IMR-90 (cell line): ENCODE data around the gene AP2B1. TPM values are rescaled to one million over a fixed set of nuclear protein-coding genes. Genes with fewer than 3 reads are reported as not detected.

Experiments used
- ATAC-seq: fragments of 200-7000 bp; cut with Tn5 transposase; 2 replicates; pipeline ENCODE4 v1.9.1; 2020; ENCODE audit warnings: low read depth, mild to moderate bottlenecking, moderate library complexity
- BruUV-seq: library from RNA; stranded (reverse); fragments of 400-500 nt; replicated peaks from 2 replicates; lab custom pipeline; 2021; lab: Mats Ljungman, UMichigan
- CTCF ChIA-PET: fragments of 300-600 bp; formaldehyde crosslinking; extraction: SDS; loops from one replicate; lab custom pipeline; 2021; ENCODE audit warnings: antibody characterized with exemption; lab: Yijun Ruan, JAX
- POLR2A ChIA-PET: fragments of 300-600 bp; sonication (Branson Sonifier 250); formaldehyde crosslinking; loops from one replicate; lab custom pipeline; 2022; ENCODE audit warnings: antibody characterized with exemption; ENCODE audit not compliant: unreplicated experiment; lab: Charles Lee
- DNase-seq: peaks from one replicate; pipeline ENCODE4 v3.0.0; 2013
- H2AFZ ChIP-seq: replicated peaks from 2 replicates; pipeline ENCODE3; 2013; ENCODE audit warnings: low read length, mild to moderate bottlenecking; ENCODE audit not compliant: poor library complexity
- H2AK5ac ChIP-seq: 2 replicates; pipeline ENCODE4 v1.6.1; 2013; ENCODE audit warnings: low read depth, low read length, inconsistent platforms
- H2AK9ac ChIP-seq: replicated peaks from 2 replicates; pipeline ENCODE3; 2013; ENCODE audit warnings: mild to moderate bottlenecking, low read depth, low read length, moderate library complexity; ENCODE audit not compliant: poor library complexity
- H2BK120ac ChIP-seq: 2 replicates; pipeline ENCODE4 v1.6.1; 2013; ENCODE audit warnings: low read depth, low read length, inconsistent platforms
- H2BK15ac ChIP-seq: 3 replicates; pipeline ENCODE4 v1.6.1; 2013; ENCODE audit warnings: low read depth, low read length, inconsistent platforms
- H2BK20ac ChIP-seq: 2 replicates; pipeline ENCODE4 v1.6.1; 2013; ENCODE audit warnings: low read depth, mild to moderate bottlenecking, inconsistent platforms, low read length, moderate library complexity
- H2BK5ac ChIP-seq: 2 replicates; pipeline ENCODE4 v1.6.1; 2013; ENCODE audit warnings: mild to moderate bottlenecking, low read depth, low read length, inconsistent platforms; ENCODE audit not compliant: poor library complexity, severe bottlenecking
- H3K14ac ChIP-seq: replicated peaks from 2 replicates; pipeline ENCODE4 v1.6.1; 2013; ENCODE audit warnings: low read depth, low read length, inconsistent platforms
- H3K18ac ChIP-seq: 2 replicates; pipeline ENCODE4 v1.6.1; 2013; ENCODE audit warnings: low read depth, low read length, control low read depth
- H3K23ac ChIP-seq: 2 replicates; pipeline ENCODE4 v1.6.1; 2013; ENCODE audit warnings: low read depth, low read length, inconsistent platforms
- H3K27ac ChIP-seq: 2 replicates; pipeline ENCODE4 v1.5.1; 2013; ENCODE audit warnings: mild to moderate bottlenecking, control low read depth, low read length; ENCODE audit not compliant: insufficient read depth
- H3K27me3 ChIP-seq: 2 replicates; pipeline ENCODE4 v1.6.1; 2013; ENCODE audit warnings: low read length; ENCODE audit not compliant: control insufficient read depth, insufficient read depth
- H3K36me3 ChIP-seq: 2 replicates; pipeline ENCODE4 v1.6.1; 2013; ENCODE audit warnings: low read length, mixed read lengths; ENCODE audit not compliant: control insufficient read depth, insufficient read depth
- H3K4ac ChIP-seq: 2 replicates; pipeline ENCODE4 v1.6.1; 2013; ENCODE audit warnings: low read depth, low read length, inconsistent platforms
- H3K4me1 ChIP-seq: 2 replicates; pipeline ENCODE4 v1.6.1; 2013; ENCODE audit warnings: low read length, mixed read lengths; ENCODE audit not compliant: control insufficient read depth, insufficient read depth
- H3K4me2 ChIP-seq: 2 replicates; pipeline ENCODE4 v1.6.1; 2013; ENCODE audit warnings: low read depth, mild to moderate bottlenecking, control low read depth, low read length, moderate library complexity
- H3K4me3 ChIP-seq: 2 replicates; pipeline ENCODE4 v1.5.1; 2013; ENCODE audit warnings: low read depth, mild to moderate bottlenecking, control low read depth, low read length, moderate library complexity; ENCODE audit not compliant: insufficient read depth
- H3K56ac ChIP-seq: 2 replicates; pipeline ENCODE4 v1.6.1; 2013; ENCODE audit warnings: low read length, inconsistent platforms; ENCODE audit not compliant: insufficient read depth; ENCODE audit errors: extremely low read depth
- H3K79me1 ChIP-seq, 2 experiments: 2 replicates each; pipeline ENCODE4 v1.6.1; 2013; ENCODE audit warnings: low read length in 2 of 2, inconsistent platforms in 1 of 2, low read depth in 1 of 2
- H3K9ac ChIP-seq: 2 replicates; pipeline ENCODE4 v1.6.1; 2013; ENCODE audit warnings: low read depth, low read length, control low read depth
- H3K9me1 ChIP-seq: 2 replicates; pipeline ENCODE4 v1.6.1; 2013; ENCODE audit warnings: low read length, inconsistent platforms; ENCODE audit not compliant: insufficient read depth
- H3K9me3 ChIP-seq: 2 replicates; pipeline ENCODE4 v1.6.1; 2013; ENCODE audit warnings: low read length; ENCODE audit not compliant: control insufficient read depth, insufficient read depth
- H4K20me1 ChIP-seq: 2 replicates; pipeline ENCODE4 v1.6.1; 2013; ENCODE audit warnings: low read length, inconsistent platforms; ENCODE audit not compliant: insufficient read depth
- H4K5ac ChIP-seq: 2 replicates; pipeline ENCODE4 v1.6.1; 2013; ENCODE audit warnings: mild to moderate bottlenecking, low read depth, low read length, control low read depth
- H4K8ac ChIP-seq, 2 experiments: 2 replicates each; pipeline ENCODE4 v1.6.1; 2013; ENCODE audit warnings: low read depth in 2 of 2, low read length in 2 of 2, control low read depth in 1 of 2, inconsistent platforms in 1 of 2
- H4K91ac ChIP-seq: 2 replicates; pipeline ENCODE4 v1.6.1; 2013; ENCODE audit warnings: low read depth, low read length, inconsistent platforms; ENCODE audit not compliant: insufficient read depth
- BHLHE40 ChIP-seq: fragments of 150-350 bp; IDR thresholded peaks from 2 replicates; pipeline ENCODE4 v1.6.1; 2016; ENCODE audit warnings: mild to moderate bottlenecking, low read depth, low read length
- FOS ChIP-seq: fragments of 150-350 bp; IDR thresholded peaks from 2 replicates; pipeline ENCODE4 v1.6.1; 2016; ENCODE audit warnings: low read depth, low read length
- MAFK ChIP-seq: IDR thresholded peaks from 2 replicates; pipeline ENCODE4 v1.6.1; 2012; ENCODE audit warnings: low read depth, low read length, improper control_type of control experiment
- MAZ ChIP-seq: IDR thresholded peaks from 2 replicates; pipeline ENCODE4 v1.6.1; 2012; ENCODE audit warnings: low read depth, mild to moderate bottlenecking, low read length, improper control_type of control experiment, moderate library complexity, borderline replicate concordance
- MXI1 ChIP-seq: IDR thresholded peaks from 2 replicates; pipeline ENCODE4 v1.6.1; 2012; ENCODE audit warnings: low read depth, mild to moderate bottlenecking, low read length, moderate library complexity, borderline replicate concordance
- NFE2L2 ChIP-seq: fragments of 150-350 bp; IDR thresholded peaks from 2 replicates; pipeline ENCODE4 v1.6.1; 2016; ENCODE audit warnings: low read depth, mild to moderate bottlenecking, low read length
- RAD21 ChIP-seq: IDR thresholded peaks from 2 replicates; pipeline ENCODE4 v1.6.1; 2012; ENCODE audit warnings: low read length, improper control_type of control experiment
- RCOR1 ChIP-seq: IDR thresholded peaks from 2 replicates; pipeline ENCODE4 v1.6.1; 2012; ENCODE audit warnings: mild to moderate bottlenecking, low read length, improper control_type of control experiment; ENCODE audit not compliant: insufficient replicate concordance
- SMC3 ChIP-seq: fragments of 150-350 bp; IDR thresholded peaks from 2 replicates; pipeline ENCODE4 v1.6.1; 2016; ENCODE audit warnings: low read depth, mild to moderate bottlenecking, antibody characterized with exemption, low read length, moderate library complexity
- WGBS, 2 experiments: methylation state at CpG; one replicate each; pipeline versions ENCODE4 v1.1.5 to v1.1.7; 2013; ENCODE audit warnings: missing lambda C conversion rate in 2 of 2; ENCODE audit not compliant: insufficient read length in 1 of 2; ENCODE audit errors: extremely low coverage in 2 of 2; 5-methylcytosine and 5-hydroxymethylcytosine counted together
- dilution Hi-C: fragments of 300-500 bp; cut with HindIII; formaldehyde crosslinking; loops from one replicate; pipeline ENCODE4 v1.14.3; 2018; ENCODE audit warnings: low sequenced_read_pairs; ENCODE audit not compliant: unreplicated experiment
- in situ Hi-C: fragments of 300-500 bp; cut with MboI; formaldehyde crosslinking; loops from 3 replicates; pipeline ENCODE4 v1.14.3; 2019; ENCODE audit warnings: low sequenced_read_pairs, inconsistent platforms, mixed read lengths
- intact Hi-C: fragments of 100-400 bp; cut with micrococcal nuclease; formaldehyde crosslinking; loops from 2 replicates; pipeline ENCODE4 v1.10.0; 2022
- polyA plus RNA-seq, 3 experiments: library from polyadenylated mRNA; depleted of rRNA; stranded (reverse); fragments of >200 nt; gene quantifications; 2 replicates each; pipeline ENCODE4 v1.2.3, GENCODE V29; 2012; ENCODE audit warnings: low replicate concordance in 1 of 3
- total RNA-seq: library from RNA; depleted of rRNA; stranded (reverse); fragments of >200 nt; gene quantifications from 2 replicates; pipeline ENCODE4 v1.2.3, GENCODE V29; 2012
- TF ChIP-seq, protein P1 (sequence below): conservative IDR thresholded peaks from 2 replicates; pipeline ENCODE4 v1.5.1; 2012; ENCODE audit warnings: mild to moderate bottlenecking, low read depth, low read length, improper control_type of control experiment

The AP2B1 gene
- total and polyA plus RNA-seq, 2 of the 4 experiments (the other 2 are of a cell fraction), result 102 to 125 TPM

DNA sequence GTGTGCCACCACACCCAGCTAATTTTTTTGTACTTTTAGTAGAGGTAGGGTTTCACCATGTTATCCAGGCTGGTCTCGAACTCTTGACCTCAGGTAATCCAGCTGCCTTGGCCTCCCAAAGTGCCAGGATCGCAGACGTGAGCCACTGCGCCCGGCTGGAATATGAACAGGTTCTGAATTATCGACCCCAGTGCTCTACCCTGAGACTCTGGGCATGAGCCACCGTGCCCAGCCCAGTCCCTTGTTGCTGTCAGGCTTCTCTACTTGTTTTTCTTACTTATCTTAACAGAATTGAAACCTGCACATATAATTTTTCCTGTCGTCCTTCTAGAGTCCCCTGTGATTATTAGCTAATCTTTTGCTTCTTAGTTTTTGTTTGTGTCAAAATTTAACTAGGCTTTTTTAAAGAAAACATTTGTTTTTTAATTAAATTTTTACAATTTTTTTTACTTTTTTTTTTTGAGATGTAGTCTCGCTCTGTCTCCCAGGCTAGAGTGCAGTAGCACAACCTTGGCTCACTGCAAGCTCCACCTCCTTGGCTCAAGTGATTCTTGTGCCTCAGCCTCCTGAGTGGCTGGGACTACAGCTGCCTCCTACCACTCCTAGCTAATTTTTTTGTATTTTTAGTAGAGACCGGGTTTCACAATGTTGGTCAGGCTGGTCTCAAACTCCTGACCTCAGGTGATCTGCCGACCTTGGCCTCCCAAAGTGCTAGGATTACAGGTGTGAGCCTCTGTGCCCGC lies 66.7 kb downstream of the AP2B1 start:
- Histone ChIP-seq H2BK15ac (no peak overlapping the region), H3K9ac (no peak overlapping the region), H3K56ac (no peak overlapping the region), H3K14ac (no peak overlapping the region), H3K4ac (no peak overlapping the region), H2AFZ (no peak overlapping the region), H2AK9ac (no peak overlapping the region), H3K27me3 (no peaks in the 10 kb centered on the region), H3K36me3 (peaks cover 20% of the 10 kb centered on the region), H2BK5ac (no peak overlapping the region), H2AK5ac (no peak overlapping the region), H3K79me1 (peaks cover 5 to 9% of the 10 kb centered on the region in 2 experiments), H4K5ac (no peak overlapping the region), H4K20me1 (no peaks in the 10 kb centered on the region), H3K9me3 (no peaks in the 10 kb centered on the region), H3K23ac (no peak overlapping the region), H2BK20ac (no peak overlapping the region), H3K9me1 (no peaks in the 10 kb centered on the region), H2BK120ac (no peak overlapping the region), H4K91ac (no peak overlapping the region), H3K4me2 (no peak overlapping the region), H4K8ac (no peak overlapping the region), H3K18ac (no peak overlapping the region), H3K27ac (no peak overlapping the region), H3K4me1 (no peaks in the 10 kb centered on the region), H3K4me3 (no peak overlapping the region)
- intact Hi-C loops (no loop called here), in situ Hi-C loops (no loop called here), dilution Hi-C loops (no loop called here)
- DNase-seq (no peak), ATAC-seq (no peak)
- ChIA-PET CTCF (interaction anchor here (1.3 kb wide), 1 partner anchor 11 kb away, joined by 3 read pairs; no protein-coding TSS in a partner anchor), POLR2A (no interaction called here)
- WGBS, 2 experiments, result 100% methylated on average over 1 of the region's 12 CpGs; no CpG with 5 or more reads in 1 of the 2 experiments
- TF ChIP-seq RAD21 (no peak), RCOR1 (no peak), MXI1 (no peak), FOS (no peak), NFE2L2 (no peak), MAZ (no peak), BHLHE40 (no peak), MAFK (no peak), SMC3 (no peak)
- TF ChIP-seq, protein P1, sequence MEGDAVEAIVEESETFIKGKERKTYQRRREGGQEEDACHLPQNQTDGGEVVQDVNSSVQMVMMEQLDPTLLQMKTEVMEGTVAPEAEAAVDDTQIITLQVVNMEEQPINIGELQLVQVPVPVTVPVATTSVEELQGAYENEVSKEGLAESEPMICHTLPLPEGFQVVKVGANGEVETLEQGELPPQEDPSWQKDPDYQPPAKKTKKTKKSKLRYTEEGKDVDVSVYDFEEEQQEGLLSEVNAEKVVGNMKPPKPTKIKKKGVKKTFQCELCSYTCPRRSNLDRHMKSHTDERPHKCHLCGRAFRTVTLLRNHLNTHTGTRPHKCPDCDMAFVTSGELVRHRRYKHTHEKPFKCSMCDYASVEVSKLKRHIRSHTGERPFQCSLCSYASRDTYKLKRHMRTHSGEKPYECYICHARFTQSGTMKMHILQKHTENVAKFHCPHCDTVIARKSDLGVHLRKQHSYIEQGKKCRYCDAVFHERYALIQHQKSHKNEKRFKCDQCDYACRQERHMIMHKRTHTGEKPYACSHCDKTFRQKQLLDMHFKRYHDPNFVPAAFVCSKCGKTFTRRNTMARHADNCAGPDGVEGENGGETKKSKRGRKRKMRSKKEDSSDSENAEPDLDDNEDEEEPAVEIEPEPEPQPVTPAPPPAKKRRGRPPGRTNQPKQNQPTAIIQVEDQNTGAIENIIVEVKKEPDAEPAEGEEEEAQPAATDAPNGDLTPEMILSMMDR, result no peak
- no TSS peak for BruUV-seq
